Type B pancreatic cell (in vitro differentiated cells): ENCODE measurements around the gene CAMK1D. TPM values are rescaled to one million over a fixed set of nuclear protein-coding genes. Genes with fewer than 3 reads are reported as not detected.
A peak's percentile ranks its signal among the peaks of the same experiment; 100 is the strongest.

Experiments
- DNase-seq: peaks from one replicate; pipeline ENCODE4 v3.0.0; 2021; ENCODE audit warnings: mixed read lengths; ENCODE audit not compliant: unreplicated experiment; ENCODE audit errors: extremely low spot score
- H3K27ac Mint-ChIP-seq: 2 replicates; pipeline ENCODE4 v1.8.0; 2021; ENCODE audit warnings: mild to moderate bottlenecking, mixed read lengths
- H3K27me3 Mint-ChIP-seq: 2 replicates; pipeline ENCODE4 v1.8.0; 2021; ENCODE audit warnings: mixed read lengths
- H3K36me3 Mint-ChIP-seq: 2 replicates; pipeline ENCODE4 v1.8.0; 2021; ENCODE audit warnings: mixed read lengths
- H3K4me1 Mint-ChIP-seq: one replicate; pipeline ENCODE4 v1.8.0; 2021; ENCODE audit warnings: mixed read lengths; ENCODE audit not compliant: unreplicated experiment
- H3K4me3 Mint-ChIP-seq: 2 replicates; pipeline ENCODE4 v1.8.0; 2021; ENCODE audit warnings: mild to moderate bottlenecking, mixed read lengths
- H3K9me3 Mint-ChIP-seq: 2 replicates; pipeline ENCODE4 v1.8.0; 2021; ENCODE audit warnings: mixed read lengths
- CTCF ChIP-seq: fragments of 200-600 bp; sonication (generic); conservative IDR thresholded peaks from 2 replicates; pipeline ENCODE4 v1.5.0; 2021; ENCODE audit warnings: antibody characterized with exemption, mild to moderate bottlenecking
- total RNA-seq: library from RNA; stranded (reverse); gene quantifications from 2 replicates; pipeline ENCODE4 v1.2.1, GENCODE V29; 2021; ENCODE audit warnings: low replicate concordance

Gene CAMK1D
- total RNA-seq, 1 donor from 2014 or later, result 12.2 TPM

- Mint-ChIP-seq H3K27ac (no peak overlapping the region), H3K4me1 (peaks cover 8% of the 10 kb centered on the region), H3K4me3 (no peak overlapping the region), H3K36me3 (no peaks in the 10 kb centered on the region), H3K27me3 (peaks cover 6% of the 10 kb centered on the region), H3K9me3 (no peaks in the 10 kb centered on the region)
- TF ChIP-seq CTCF, result no peak
- no peak for DNase-seq
Measured at GRCh38 chr10:12319076-12319475, 30.3 kb upstream of the CAMK1D start.

- Mint-ChIP-seq H3K36me3 (no peaks in the 10 kb centered on the region), H3K4me1 (peaks cover 8% of the 10 kb centered on the region), H3K27ac (no peak overlapping the region), H3K9me3 (no peaks in the 10 kb centered on the region), H3K4me3 (no peak overlapping the region), H3K27me3 (peaks cover 6% of the 10 kb centered on the region)
- DNase-seq, result no peak
- TF ChIP-seq CTCF, result no peak
Measured at GRCh38 chr10:12320892-12321291, 28.5 kb upstream of the CAMK1D start.

- no peak overlapping the region for H3K27ac Mint-ChIP-seq
Measured at GRCh38 chr10:12321641-12322040, 27.7 kb upstream of the CAMK1D start.

GRCh38 chr10:12322583-12323131 lies 26.7 kb upstream of the CAMK1D start:
- no peaks in the 10 kb centered on the region for H3K36me3 Mint-ChIP-seq
- peaks cover 6% of the 10 kb centered on the region for H3K27me3 Mint-ChIP-seq
- no peak overlapping the region for H3K4me3 Mint-ChIP-seq
- TF ChIP-seq CTCF, result no peak
- no peak overlapping the region for H3K27ac Mint-ChIP-seq
- H3K9me3 Mint-ChIP-seq, result no peaks in the 10 kb centered on the region
- DNase-seq, result no peak
- peaks cover 8% of the 10 kb centered on the region for H3K4me1 Mint-ChIP-seq

More at GRCh38 chr10:12321641-12322040, 27.7 kb upstream of the CAMK1D start:
- no peaks in the 10 kb centered on the region for H3K9me3 Mint-ChIP-seq
- H3K4me3 Mint-ChIP-seq, result no peak overlapping the region
- H3K4me1 Mint-ChIP-seq, result peaks cover 8% of the 10 kb centered on the region
- H3K27me3 Mint-ChIP-seq, result peaks cover 6% of the 10 kb centered on the region
- H3K36me3 Mint-ChIP-seq, result no peaks in the 10 kb centered on the region
- DNase-seq, result no peak
- no peak for TF ChIP-seq CTCF

- Mint-ChIP-seq H3K4me1 (peaks cover 8% of the 10 kb centered on the region), H3K27ac (no peak overlapping the region), H3K9me3 (no peaks in the 10 kb centered on the region), H3K36me3 (no peaks in the 10 kb centered on the region), H3K4me3 (no peak overlapping the region), H3K27me3 (peaks cover 6% of the 10 kb centered on the region)
- TF ChIP-seq CTCF, result no peak
- DNase-seq, result no peak
Measured at GRCh38 chr10:12324530-12324929, 24.8 kb upstream of the CAMK1D start.

GRCh38 chr10:12327074-12327473 lies 22.3 kb upstream of the CAMK1D start:
- Mint-ChIP-seq H3K27ac (peak overlapping the region; percentile 83), H3K9me3 (no peaks in the 10 kb centered on the region), H3K27me3 (peaks cover 6% of the 10 kb centered on the region), H3K4me1 (peaks cover 8% of the 10 kb centered on the region), H3K36me3 (no peaks in the 10 kb centered on the region), H3K4me3 (no peak overlapping the region)
- DNase-seq, result no peak
- TF ChIP-seq CTCF, result no peak
